Peyer's patch (tissue), 4 donors: ENCODE results near the gene RFX3. TPM values are rescaled to one million over a fixed set of nuclear protein-coding genes. Genes with fewer than 3 reads are reported as not detected.

Experiments
- DNase-seq, 3 donors: peaks; one replicate each; pipeline ENCODE4 v3.0.0-alpha.2; 2017 to 2019
- H3K27ac ChIP-seq, 4 donors: fragments of 200-600 bp; sonication (generic); one replicate each; pipeline ENCODE4 v1.5.1; 2016 to 2019
- H3K27me3 ChIP-seq, 2 donors: fragments of 200-600 bp; sonication (generic); one replicate each; pipeline ENCODE4 v1.5.1; 2019
- H3K36me3 ChIP-seq, 3 donors: fragments of 200-600 bp; sonication (generic); one replicate each; pipeline ENCODE4 v1.5.1; 2016 to 2019
- H3K4me1 ChIP-seq, 4 donors: fragments of 200-600 bp; sonication (generic); one replicate each; pipeline ENCODE4 v1.5.1; 2016 to 2019
- H3K4me3 ChIP-seq, 4 donors: fragments of 200-600 bp; sonication (generic); 1 replicate in 3 of 4; 2 replicates in 1 of 4; pipeline ENCODE4 v1.5.1; 2016 to 2019; ENCODE audit warnings: mild to moderate bottlenecking in 1 of 4
- H3K9me3 ChIP-seq, 4 donors: fragments of 200-600 bp; sonication (generic); one replicate each; pipeline ENCODE4 v1.5.1; 2016 to 2019; ENCODE audit warnings: mild to moderate bottlenecking in 1 of 4
- POLR2A ChIP-seq, 2 donors: fragments of 450-650 bp; IDR thresholded peaks; one replicate each; pipeline ENCODE4 v1.5.1; 2017; ENCODE audit warnings: antibody characterized with exemption in 2 of 2, mild to moderate bottlenecking in 2 of 2, moderate library complexity in 2 of 2
- total RNA-seq, 4 donors: library from RNA; depleted of rRNA; stranded (reverse); fragments of >200 nt; gene quantifications; one replicate each; pipeline ENCODE4 v1.1.0, GENCODE V29; 2016
- TF ChIP-seq, protein P1 (sequence below), 6 experiments: fragments of 450-650 bp in 4 of 6; fragments of 200-600 bp in 2 of 6; sonication (generic) in 1 of 6; IDR thresholded peaks; one replicate each; pipeline ENCODE4 v1.5.1; 2017 to 2019; ENCODE audit warnings: antibody characterized with exemption in 6 of 6, mild to moderate bottlenecking in 3 of 6, moderate library complexity in 1 of 6

RFX3 gene
- total RNA-seq, 4 donors from 2014 or later, result 3.9 to 31.4 (median 9.5) TPM

DNA sequence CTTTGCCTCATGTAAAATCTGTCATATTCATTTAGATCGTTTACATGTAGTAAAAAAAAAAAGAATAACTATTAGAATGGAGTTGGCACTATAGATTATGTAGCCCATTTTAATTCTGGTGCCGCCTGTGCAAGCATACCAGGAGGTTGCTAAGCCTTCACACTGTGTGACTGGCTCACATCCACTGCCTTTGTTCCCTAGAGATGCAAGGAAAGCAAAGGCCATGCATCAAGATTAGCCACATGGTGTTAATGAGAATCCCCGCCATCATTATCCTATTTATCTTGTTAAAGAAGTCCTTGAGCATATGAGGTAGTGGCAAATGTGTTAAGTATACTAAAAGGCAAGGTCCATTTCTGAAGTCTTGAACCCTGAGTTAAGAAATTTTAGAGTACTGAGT, 279.6 kb downstream of the RFX3 start:
- no peaks in the 10 kb centered on the region for H3K9me3 ChIP-seq
- H3K27ac ChIP-seq, result no peak overlapping the region
- TF ChIP-seq POLR2A (IDR thresholded peaks at IDR 0.05), result no peak
- no peak overlapping the region for H3K4me3 ChIP-seq
- H3K4me1 ChIP-seq, result no peaks in the 10 kb centered on the region
- H3K36me3 ChIP-seq, result peaks cover 0 to 4% (median 0%) of the 10 kb centered on the region in 3 donors
- no peaks in the 10 kb centered on the region for H3K27me3 ChIP-seq
- no peak for DNase-seq

- H3K4me1 ChIP-seq, result no peaks in the 10 kb centered on the region
- DNase-seq, result no peak
- peaks cover 0 to 4% (median 0%) of the 10 kb centered on the region in 3 donors for H3K36me3 ChIP-seq
- no peaks in the 10 kb centered on the region for H3K9me3 ChIP-seq
- no peak overlapping the region for H3K27ac ChIP-seq
- TF ChIP-seq, protein P1, sequence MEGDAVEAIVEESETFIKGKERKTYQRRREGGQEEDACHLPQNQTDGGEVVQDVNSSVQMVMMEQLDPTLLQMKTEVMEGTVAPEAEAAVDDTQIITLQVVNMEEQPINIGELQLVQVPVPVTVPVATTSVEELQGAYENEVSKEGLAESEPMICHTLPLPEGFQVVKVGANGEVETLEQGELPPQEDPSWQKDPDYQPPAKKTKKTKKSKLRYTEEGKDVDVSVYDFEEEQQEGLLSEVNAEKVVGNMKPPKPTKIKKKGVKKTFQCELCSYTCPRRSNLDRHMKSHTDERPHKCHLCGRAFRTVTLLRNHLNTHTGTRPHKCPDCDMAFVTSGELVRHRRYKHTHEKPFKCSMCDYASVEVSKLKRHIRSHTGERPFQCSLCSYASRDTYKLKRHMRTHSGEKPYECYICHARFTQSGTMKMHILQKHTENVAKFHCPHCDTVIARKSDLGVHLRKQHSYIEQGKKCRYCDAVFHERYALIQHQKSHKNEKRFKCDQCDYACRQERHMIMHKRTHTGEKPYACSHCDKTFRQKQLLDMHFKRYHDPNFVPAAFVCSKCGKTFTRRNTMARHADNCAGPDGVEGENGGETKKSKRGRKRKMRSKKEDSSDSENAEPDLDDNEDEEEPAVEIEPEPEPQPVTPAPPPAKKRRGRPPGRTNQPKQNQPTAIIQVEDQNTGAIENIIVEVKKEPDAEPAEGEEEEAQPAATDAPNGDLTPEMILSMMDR (IDR thresholded peaks at IDR 0.05), result no peak
- no peak for TF ChIP-seq POLR2A (IDR thresholded peaks at IDR 0.05)
- no peak overlapping the region for H3K4me3 ChIP-seq
- H3K27me3 ChIP-seq, result no peaks in the 10 kb centered on the region
These were observed 280.7 kb downstream of the RFX3 start for GRCh38 chr9:3244963-3245653.

DNA sequence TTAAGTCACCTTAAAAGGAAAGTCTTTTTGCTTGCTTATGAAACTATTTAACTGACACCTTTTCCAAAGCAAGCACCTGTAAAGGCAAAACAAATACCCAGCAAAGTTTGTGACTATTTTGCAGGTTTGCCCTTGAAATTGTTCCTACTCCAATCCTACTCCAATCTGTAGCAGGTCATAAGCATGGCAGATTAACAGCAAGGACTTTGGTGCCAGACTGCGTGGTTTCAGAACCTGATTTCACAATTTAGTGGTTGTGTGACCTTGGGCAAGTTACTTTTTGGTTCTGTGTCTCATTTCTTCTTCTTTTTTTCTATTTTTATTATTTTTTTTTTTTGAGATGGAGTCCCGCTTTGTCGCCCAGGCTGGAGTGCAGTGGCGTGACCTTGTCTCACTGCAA, 282.1 kb downstream of the RFX3 start:
- Histone ChIP-seq H3K9me3 (no peaks in the 10 kb centered on the region), H3K4me1 (no peaks in the 10 kb centered on the region), H3K4me3 (no peak overlapping the region), H3K27me3 (no peaks in the 10 kb centered on the region), H3K36me3 (peaks cover 0 to 4% (median 0%) of the 10 kb centered on the region in 3 donors), H3K27ac (no peak overlapping the region)
- DNase-seq, result no peak
- no peak for TF ChIP-seq POLR2A (IDR thresholded peaks at IDR 0.05)
- TF ChIP-seq, protein P1 (IDR thresholded peaks at IDR 0.05), result no peak

- DNase-seq, result no peak
- H3K4me1 ChIP-seq, result no peaks in the 10 kb centered on the region
- no peak overlapping the region for H3K4me3 ChIP-seq
- H3K27ac ChIP-seq, result no peak overlapping the region
- H3K27me3 ChIP-seq, result no peaks in the 10 kb centered on the region
- TF ChIP-seq POLR2A (IDR thresholded peaks at IDR 0.05), result no peak
- TF ChIP-seq, protein P1 (IDR thresholded peaks at IDR 0.05), result no peak
- H3K36me3 ChIP-seq, result no peaks in the 10 kb centered on the region
- no peaks in the 10 kb centered on the region for H3K9me3 ChIP-seq
These were observed 284.5 kb downstream of the RFX3 start for GRCh38 chr9:3241290-3241689.

DNA sequence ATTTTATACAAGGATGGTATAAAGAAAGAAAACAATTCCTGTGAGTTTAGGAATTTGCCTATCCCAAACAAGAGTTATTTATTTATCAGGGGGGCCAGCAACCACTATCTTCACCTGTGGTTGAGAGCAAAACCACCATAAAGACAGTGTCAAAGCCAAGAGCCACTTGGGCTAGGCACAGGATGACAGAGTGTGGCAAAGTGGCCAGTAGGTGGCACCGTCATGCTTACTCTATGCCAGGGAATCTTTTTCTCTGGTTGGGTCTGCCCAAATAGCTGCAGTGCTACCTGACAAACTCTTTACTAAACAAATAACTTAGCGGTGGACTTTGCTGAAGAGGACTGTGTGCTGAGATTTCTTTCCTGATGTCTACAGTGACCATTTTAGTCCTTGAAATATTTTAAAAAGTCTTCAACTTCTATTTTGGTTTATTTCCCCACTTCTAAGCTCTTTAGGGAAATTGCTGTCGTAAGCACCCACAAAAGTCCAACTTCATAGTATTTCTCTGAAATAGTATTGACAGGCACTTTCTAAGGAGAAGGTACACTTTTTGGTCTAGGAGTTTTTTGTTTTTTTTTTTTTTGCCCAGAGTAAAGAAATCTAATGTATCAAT, 285.0 kb downstream of the RFX3 start:
- no peaks in the 10 kb centered on the region for H3K4me1 ChIP-seq
- H3K9me3 ChIP-seq, result no peaks in the 10 kb centered on the region
- TF ChIP-seq, protein P1 (IDR thresholded peaks at IDR 0.05), result peak; percentile 40 to 78 (median 54)
- TF ChIP-seq POLR2A (IDR thresholded peaks at IDR 0.05), result no peak
- H3K4me3 ChIP-seq, result no peak overlapping the region
- H3K27me3 ChIP-seq, result no peaks in the 10 kb centered on the region
- H3K36me3 ChIP-seq, result no peaks in the 10 kb centered on the region
- peak; percentile 65 to 83 (median 66) for DNase-seq
- H3K27ac ChIP-seq, result no peak overlapping the region

DNA sequence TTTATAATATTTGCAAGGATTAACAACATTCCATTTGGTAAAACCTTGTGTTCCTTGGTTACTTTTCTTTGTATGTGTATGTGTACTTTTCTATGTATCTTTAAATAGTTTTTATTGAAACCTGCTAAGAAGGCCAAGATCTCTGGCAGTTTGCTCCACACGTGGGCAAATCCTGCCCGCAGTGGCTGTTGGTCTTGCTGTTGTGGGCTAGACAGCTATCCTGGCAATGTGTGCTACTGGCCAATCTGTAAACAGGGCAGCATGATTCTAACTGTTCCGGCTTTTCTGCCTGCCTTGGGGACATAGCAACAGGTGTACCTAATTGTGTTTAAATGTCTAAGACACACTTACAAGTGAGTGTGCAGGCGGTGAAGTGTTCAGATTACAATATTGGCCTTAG, 286.6 kb downstream of the RFX3 start:
- TF ChIP-seq, protein P1 (IDR thresholded peaks at IDR 0.05), result no peak
- TF ChIP-seq POLR2A (IDR thresholded peaks at IDR 0.05), result no peak
- no peaks in the 10 kb centered on the region for H3K9me3 ChIP-seq
- H3K27ac ChIP-seq, result no peak overlapping the region
- DNase-seq, result no peak
- H3K4me3 ChIP-seq, result no peak overlapping the region
- H3K4me1 ChIP-seq, result no peaks in the 10 kb centered on the region
- no peaks in the 10 kb centered on the region for H3K36me3 ChIP-seq
- no peaks in the 10 kb centered on the region for H3K27me3 ChIP-seq
